AG04449 (cell line): ENCODE results near the gene GSTA4.

Experiments
- CTCF ChIA-PET: fragments of 350-600 bp; formaldehyde crosslinking; extraction: SDS; loops from one replicate; lab custom pipeline; 2021; ENCODE audit warnings: antibody characterized with exemption; lab: Yijun Ruan, JAX
- POLR2A ChIA-PET: fragments of 400-600, 350-600 bp; formaldehyde crosslinking; extraction: SDS; loops from one replicate; lab custom pipeline; 2020; ENCODE audit warnings: antibody characterized with exemption, inconsistent platforms; lab: Yijun Ruan, JAX
- DNase-seq: peaks from one replicate; pipeline ENCODE4 v3.0.0-alpha.2; 2010; ENCODE audit warnings: low read depth, low spot score
- H3K4me3 ChIP-seq: 2 replicates; pipeline ENCODE4 v1.5.1; 2011; ENCODE audit warnings: low read depth, mild to moderate bottlenecking, control low read depth, low read length
- TF ChIP-seq, protein P1 (sequence below): IDR thresholded peaks from one replicate; pipeline ENCODE4 v1.5.1; 2011; ENCODE audit warnings: mild to moderate bottlenecking, moderate library complexity, low read length, control low read depth, inconsistent platforms; ENCODE audit not compliant: insufficient read depth; ENCODE audit errors: missing control alignments

The GSTA4 gene

DNA sequence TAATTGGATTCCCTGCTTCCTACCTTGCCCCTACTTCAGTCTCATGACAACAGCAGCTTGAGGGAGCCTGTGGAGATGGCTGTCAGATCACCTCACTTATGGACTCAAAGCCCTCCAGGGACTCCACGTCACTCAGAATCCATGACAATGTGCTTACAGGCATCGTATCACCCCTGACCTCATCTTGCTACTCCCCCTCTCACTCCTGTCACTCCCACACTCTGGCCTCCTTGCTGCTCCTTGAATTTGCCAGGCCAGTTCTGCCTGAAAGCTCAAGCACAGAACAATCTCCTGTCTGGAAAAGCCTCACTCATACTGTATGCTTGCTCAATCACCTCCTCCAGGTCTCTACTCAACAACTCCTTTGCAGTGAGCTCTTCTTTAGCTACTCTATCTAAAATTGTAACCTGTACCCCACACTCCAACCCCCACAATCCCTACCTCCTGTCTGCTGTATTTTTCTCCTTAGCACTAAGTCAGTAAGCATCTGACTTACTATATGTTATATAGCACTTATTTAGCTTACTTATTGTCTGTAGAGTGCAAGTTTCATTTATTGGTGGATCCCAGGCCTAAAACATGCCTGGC lies 10.7 kb upstream of the GSTA4 start:
- no peak overlapping the region for H3K4me3 ChIP-seq
- CTCF ChIA-PET, result interaction anchor here (1.2 to 1.4 kb wide), 3 partner anchors 8 to 11 kb away, joined by 4 to 11 read pairs (median 6); partner anchors contain the start of gene GSTA4
- DNase-seq, result no peak
- POLR2A ChIA-PET, result no interaction called here
- TF ChIP-seq, protein P1, sequence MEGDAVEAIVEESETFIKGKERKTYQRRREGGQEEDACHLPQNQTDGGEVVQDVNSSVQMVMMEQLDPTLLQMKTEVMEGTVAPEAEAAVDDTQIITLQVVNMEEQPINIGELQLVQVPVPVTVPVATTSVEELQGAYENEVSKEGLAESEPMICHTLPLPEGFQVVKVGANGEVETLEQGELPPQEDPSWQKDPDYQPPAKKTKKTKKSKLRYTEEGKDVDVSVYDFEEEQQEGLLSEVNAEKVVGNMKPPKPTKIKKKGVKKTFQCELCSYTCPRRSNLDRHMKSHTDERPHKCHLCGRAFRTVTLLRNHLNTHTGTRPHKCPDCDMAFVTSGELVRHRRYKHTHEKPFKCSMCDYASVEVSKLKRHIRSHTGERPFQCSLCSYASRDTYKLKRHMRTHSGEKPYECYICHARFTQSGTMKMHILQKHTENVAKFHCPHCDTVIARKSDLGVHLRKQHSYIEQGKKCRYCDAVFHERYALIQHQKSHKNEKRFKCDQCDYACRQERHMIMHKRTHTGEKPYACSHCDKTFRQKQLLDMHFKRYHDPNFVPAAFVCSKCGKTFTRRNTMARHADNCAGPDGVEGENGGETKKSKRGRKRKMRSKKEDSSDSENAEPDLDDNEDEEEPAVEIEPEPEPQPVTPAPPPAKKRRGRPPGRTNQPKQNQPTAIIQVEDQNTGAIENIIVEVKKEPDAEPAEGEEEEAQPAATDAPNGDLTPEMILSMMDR, result no peak

DNA sequence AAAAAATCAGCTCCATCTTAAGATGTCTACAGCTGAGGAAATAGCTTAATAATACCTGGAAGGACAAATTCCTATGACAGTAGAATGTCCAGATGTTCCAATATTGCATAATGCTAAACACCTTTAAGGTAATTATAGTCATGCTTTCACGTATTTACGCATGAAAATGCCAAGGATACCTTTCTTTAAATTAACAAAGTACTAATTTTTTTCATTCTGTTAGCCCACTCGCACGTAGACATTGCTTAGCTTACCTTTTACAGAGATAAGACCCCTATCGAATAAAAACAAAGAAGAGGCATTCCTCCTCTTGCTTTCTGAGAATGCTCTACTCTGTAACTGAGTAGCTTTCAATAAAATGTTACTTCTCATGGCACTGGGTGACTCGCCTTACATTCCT lies 4.4 kb upstream of the GSTA4 start:
- no peak for DNase-seq
- TF ChIP-seq, protein P1, result no peak
- ChIA-PET POLR2A (no interaction called here), CTCF (interaction anchor here (1.9 to 2.4 kb wide), 2 partner anchors 10 to 32 kb away, joined by 8 to 9 read pairs; no protein-coding TSS in a partner anchor)
- no peak overlapping the region for H3K4me3 ChIP-seq

DNA sequence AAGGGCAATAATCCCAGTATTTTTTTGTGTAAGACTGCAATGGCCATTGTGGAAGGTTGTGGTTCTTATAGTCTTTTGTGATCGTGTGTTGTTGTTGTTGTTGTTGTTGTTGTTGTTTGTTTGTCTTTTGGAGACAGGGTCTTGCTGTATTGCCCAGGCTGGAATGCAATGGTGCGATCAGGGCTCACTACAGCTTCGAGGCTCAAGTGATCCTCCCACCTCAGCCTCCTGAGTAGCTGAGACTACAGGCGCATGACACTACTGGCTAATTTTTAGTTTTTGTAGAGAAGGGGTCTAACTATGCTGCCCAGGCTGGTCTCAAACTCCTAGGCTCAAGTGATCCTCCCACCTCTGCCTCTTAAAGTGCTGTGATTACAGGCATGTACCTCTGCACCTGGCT lies 3.5 kb upstream of the GSTA4 start:
- CTCF ChIA-PET, result interaction anchor here (0.9 to 6.1 kb wide), 10 partner anchors 8 to 592 kb away, joined by 3 to 60 read pairs (median 4); partner anchors contain the start of gene FBXO9
- TF ChIP-seq, protein P1, result no peak
- DNase-seq, result no peak
- POLR2A ChIA-PET, result no interaction called here
- H3K4me3 ChIP-seq, result no peak overlapping the region

DNA sequence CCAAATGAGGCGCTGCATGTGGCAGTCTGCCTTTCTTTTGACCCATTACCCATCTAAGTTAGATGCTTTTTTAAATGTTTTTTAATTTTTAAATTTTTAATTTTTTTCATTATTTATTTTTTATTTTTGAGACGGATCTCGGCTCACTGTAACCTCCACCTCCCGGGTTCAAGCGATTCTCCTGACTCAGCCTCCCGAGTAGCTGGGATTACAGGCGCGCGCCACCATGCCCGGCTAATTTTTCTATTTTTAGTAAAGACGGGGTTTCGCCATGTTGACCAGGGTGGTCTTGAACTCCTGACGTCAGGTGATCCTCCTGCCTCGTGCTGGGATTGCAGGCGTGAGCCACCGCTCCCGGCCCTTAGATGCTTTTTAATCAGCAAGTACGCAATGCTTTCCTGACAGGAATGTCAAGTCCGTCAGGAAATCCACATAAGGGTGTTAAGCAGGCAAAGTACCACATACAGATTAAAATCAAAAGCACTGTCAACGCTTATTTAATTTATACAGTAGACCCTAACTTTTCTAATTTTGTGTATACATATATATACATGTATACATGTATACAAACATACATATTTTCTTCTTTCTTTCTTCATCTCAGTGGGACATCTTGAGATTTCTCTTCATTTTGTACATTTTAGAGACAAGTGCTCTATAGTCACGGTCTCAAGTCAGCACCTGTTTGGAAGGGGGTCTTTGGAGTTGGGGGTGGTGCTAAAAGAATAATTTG lies 995 bp upstream of the GSTA4 start:
- POLR2A ChIA-PET, result interaction anchor here (1.2 kb wide), 1 partner anchor 69 kb away, joined by 4 read pairs; the partner anchor contains the start of gene FBXO9
- CTCF ChIA-PET, result interaction anchor here (0.5 to 6.1 kb wide), 38 partner anchors 9 to 732 kb away, joined by 3 to 60 read pairs (median 4); partner anchors contain the start of gene FBXO9
- TF ChIP-seq, protein P1, result no peak
- peak overlapping the region; percentile 24 for H3K4me3 ChIP-seq
- DNase-seq, result peak; percentile 70

DNA sequence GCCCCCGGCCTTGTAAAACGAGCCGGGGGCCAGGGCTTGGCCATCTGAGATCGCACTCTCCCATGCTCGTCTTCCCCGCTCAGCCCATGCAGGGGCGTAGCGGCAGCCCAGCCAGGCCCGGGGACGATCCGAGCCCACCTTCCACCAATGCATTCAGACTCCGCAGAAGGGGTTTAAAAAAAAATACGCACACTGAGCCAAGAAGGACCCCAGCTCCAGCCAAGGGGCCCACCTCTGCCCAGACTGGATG lies 320 bp downstream of the GSTA4 start:
- ChIA-PET POLR2A (interaction anchor here (0.8 to 1.2 kb wide), 2 partner anchors 71 to 502 kb away, joined by 4 read pairs; partner anchors contain the start of gene FBXO9), CTCF (interaction anchor here (0.6 to 6.1 kb wide), 30 partner anchors 9 to 498 kb away, joined by 3 to 60 read pairs (median 6); partner anchors contain the start of gene FBXO9)
- TF ChIP-seq, protein P1, result no peak
- H3K4me3 ChIP-seq, result peak overlapping the region; percentile 84
- no peak for DNase-seq

- ChIA-PET POLR2A (interaction anchor here (0.9 kb wide), 1 partner anchor 117 kb away, joined by 3 read pairs; no protein-coding TSS in a partner anchor), CTCF (interaction anchor here (0.5 to 6.1 kb wide), 32 partner anchors 9 to 588 kb away, joined by 3 to 60 read pairs (median 5); partner anchors contain the start of gene FBXO9)
- DNase-seq, result no peak
- TF ChIP-seq, protein P1, result no peak
- peak overlapping the region; percentile 84 for H3K4me3 ChIP-seq
Observed at GRCh38 chr6:52994031-52994838, 849 bp downstream of the GSTA4 start.
